Measurements from ENCODE around the gene DEGS2. TPM values are rescaled to one million over a fixed set of nuclear protein-coding genes. Genes with fewer than 3 reads are reported as not detected.

DEGS2 gene
- total RNA-seq, 4 donors from 2014 or later, result 23.8 to 116 (median 27.3) TPM

- H3K4me3 ChIP-seq, result no peak overlapping the region
- no peak for TF ChIP-seq POLR2A (IDR thresholded peaks at IDR 0.05)
- TF ChIP-seq CTCF (IDR thresholded peaks at IDR 0.05), result no peak
- H3K9me3 ChIP-seq, result no peaks in the 10 kb centered on the region
- DNase-seq, result no peak
- WGBS, 2 donors, result 77 to 78% methylated on average over 7 of the region's 7 CpGs
- peaks cover 0 to 5% (median 0%) of the 10 kb centered on the region in 3 donors for H3K36me3 ChIP-seq
- intact Hi-C loops (cut with DNase I), result loop anchor here (5.0 to 10.0 kb wide), 2 partner anchors 50 to 122 kb away; no protein-coding TSS in a partner anchor
- H3K27ac ChIP-seq, result peak overlapping the region in 3 of 4 donors; percentile 51 to 72 (median 51)
- H3K4me1 ChIP-seq, result peaks cover 20 to 86% (median 62%) of the 10 kb centered on the region in 3 donors
- no peaks in the 10 kb centered on the region for H3K27me3 ChIP-seq
Observed at GRCh38 chr14:100104523-100105300, 54.7 kb downstream of the DEGS2 start.

- peaks cover 20 to 91% (median 62%) of the 10 kb centered on the region in 3 donors for H3K4me1 ChIP-seq
- intact Hi-C loops (cut with DNase I), result loop anchor here (10.0 kb wide), 1 partner anchor 49 kb away; no protein-coding TSS in a partner anchor
- WGBS, 2 donors, result 46 to 82% methylated on average over 2 to 4 of the region's 4 CpGs
- peaks cover 0 to 5% (median 0%) of the 10 kb centered on the region in 3 donors for H3K36me3 ChIP-seq
- TF ChIP-seq CTCF (IDR thresholded peaks at IDR 0.05), result no peak
- TF ChIP-seq POLR2A (IDR thresholded peaks at IDR 0.05), result no peak
- no peak for DNase-seq
- no peaks in the 10 kb centered on the region for H3K9me3 ChIP-seq
- peak overlapping the region in 3 of 4 donors; percentile 42 to 72 (median 51) for H3K27ac ChIP-seq
- H3K27me3 ChIP-seq, result no peaks in the 10 kb centered on the region
- no peak overlapping the region for H3K4me3 ChIP-seq
Observed at GRCh38 chr14:100104006-100104352, 55.5 kb downstream of the DEGS2 start.

- WGBS, 2 donors, result 73 to 82% methylated on average over 8 to 10 of the region's 10 CpGs
Observed at GRCh38 chr14:100103250-100104005, 56.0 kb downstream of the DEGS2 start.

GRCh38 chr14:100102156-100102785 lies 57.2 kb downstream of the DEGS2 start:
- Histone ChIP-seq H3K9me3 (no peaks in the 10 kb centered on the region), H3K27me3 (no peaks in the 10 kb centered on the region), H3K27ac (peak overlapping the region in 3 of 4 donors; percentile 51 to 72 (median 62)), H3K4me3 (no peak overlapping the region), H3K36me3 (peaks cover 0 to 22% (median 0%) of the 10 kb centered on the region in 3 donors), H3K4me1 (peaks cover 6 to 78% (median 45%) of the 10 kb centered on the region in 3 donors)
- TF ChIP-seq POLR2A (IDR thresholded peaks at IDR 0.05), result no peak
- TF ChIP-seq CTCF (IDR thresholded peaks at IDR 0.05), result no peak
- intact Hi-C loops (cut with DNase I), result loop anchor here (10.0 kb wide), 1 partner anchor 47 kb away; no protein-coding TSS in a partner anchor
- 88% methylated on average over 8 of the region's 8 CpGs for WGBS, 2 donors
- no peak for DNase-seq

More at GRCh38 chr14:100103250-100104005, 56.0 kb downstream of the DEGS2 start:
- no peak for TF ChIP-seq CTCF (IDR thresholded peaks at IDR 0.05)
- TF ChIP-seq POLR2A (IDR thresholded peaks at IDR 0.05), result no peak
- H3K27ac ChIP-seq, result peak overlapping the region; percentile 28 to 72 (median 46)
- H3K9me3 ChIP-seq, result no peaks in the 10 kb centered on the region
- no peak for DNase-seq
- peaks cover 0 to 10% (median 0%) of the 10 kb centered on the region in 3 donors for H3K36me3 ChIP-seq
- intact Hi-C loops (cut with DNase I), result loop anchor here (10.0 kb wide), 1 partner anchor 49 kb away; no protein-coding TSS in a partner anchor
- no peak overlapping the region for H3K4me3 ChIP-seq
- no peaks in the 10 kb centered on the region for H3K27me3 ChIP-seq
- peaks cover 15 to 89% (median 56%) of the 10 kb centered on the region in 3 donors for H3K4me1 ChIP-seq
